HG02870 (cell line): ENCODE data around the gene CAPN12.

ENCODE experiments used
- ATAC-seq: cut with Tn5 transposase; IDR thresholded peaks from one replicate; pipeline ENCODE4 v1.9.1; 2021; ENCODE audit warnings: mild to moderate bottlenecking, moderate library complexity; ENCODE audit not compliant: unreplicated experiment

The CAPN12 gene

GRCh38 chr19:38682872-38683392 is 61.3 kb downstream of the CAPN12 start:
- ATAC-seq = no peak

- ATAC-seq = no peak
These were observed 61.9 kb downstream of the CAPN12 start for GRCh38 chr19:38682195-38682867.
